ENCODE measurements around the gene EBI3. TPM values are rescaled to one million over a fixed set of nuclear protein-coding genes. Genes with fewer than 3 reads are reported as not detected.
"Not testable (repeated sequence)": the region's sequence is repeated elsewhere in the genome, so short reads cannot be mapped to it uniquely, and the experiment has no call there.

Gene EBI3
- total and polyA plus RNA-seq, 2 donors (not counting 1 experiment from before 2014, with no cell fraction given), result 11.9 to 15.6 TPM

DNA sequence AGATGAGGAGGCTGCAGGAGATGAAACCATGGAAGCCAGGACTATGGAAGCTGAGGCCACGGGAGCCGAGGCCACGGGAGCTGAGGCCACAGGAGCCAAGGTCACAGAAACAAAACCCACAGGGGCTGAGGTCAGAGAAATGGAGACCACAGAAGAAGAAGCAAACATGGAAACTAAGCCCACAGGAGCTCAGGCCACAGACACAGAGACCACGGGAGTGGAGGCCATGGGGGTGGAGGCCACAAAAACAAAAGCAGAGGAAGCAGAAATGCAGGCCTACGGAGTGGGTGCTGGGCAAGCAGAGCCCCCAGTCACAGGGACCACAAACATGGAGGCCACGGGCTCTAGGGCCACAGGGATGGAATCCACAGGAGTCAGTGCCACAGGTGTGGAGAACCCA, 12.5 kb upstream of the EBI3 start:
- H3K79me2 ChIP-seq (ENCODE audit: control insufficient read depth, insufficient read depth, low read length), result no peaks in the 10 kb centered on the region
- H3K9me3 ChIP-seq (ENCODE audit: control extremely low read depth in 1 of 3, control insufficient read depth in 2 of 3, insufficient read depth in 1 of 3, low read length in 2 of 3), result peaks cover 0 to 15% (median 3%) of the 10 kb centered on the region in 3 donors
- H3K27me3 ChIP-seq (replicated peaks in 1 of 4; ENCODE audit: control extremely low read depth in 1 of 4, control insufficient read depth in 3 of 4, insufficient read depth in 4 of 4, low read length in 3 of 4), result no peaks in the 10 kb centered on the region
- H2AFZ ChIP-seq (ENCODE audit: insufficient read depth, low read depth, low read length, poor library complexity, severe bottlenecking), result no peak overlapping the region
- ChIA-PET POLR2A (no interaction called here), CTCF (no interaction called here)
- Mint-ChIP-seq H3K9me3 (ENCODE audit: insufficient read depth) (no peaks in the 10 kb centered on the region), H3K27ac (no peak overlapping the region), H3K4me1 (peaks cover 10% of the 10 kb centered on the region), H3K4me3 (no peak overlapping the region), H3K27me3 (no peaks in the 10 kb centered on the region)
- H3K4me3 ChIP-seq (ENCODE audit: control extremely low read depth in 1 of 5, extremely low read depth in 1 of 5, insufficient read depth in 1 of 5, low read depth in 2 of 5, low read length in 4 of 5), result no peak overlapping the region
- ATAC-seq (ENCODE audit: low read depth) (no peak), DNase-seq (no peak)
- TF ChIP-seq EZH2 (IDR thresholded peaks at IDR 0.05; ENCODE audit: borderline replicate concordance, insufficient read depth, low read depth, low read length, poor library complexity, severe bottlenecking), result no peak
- TF ChIP-seq, protein P1, sequence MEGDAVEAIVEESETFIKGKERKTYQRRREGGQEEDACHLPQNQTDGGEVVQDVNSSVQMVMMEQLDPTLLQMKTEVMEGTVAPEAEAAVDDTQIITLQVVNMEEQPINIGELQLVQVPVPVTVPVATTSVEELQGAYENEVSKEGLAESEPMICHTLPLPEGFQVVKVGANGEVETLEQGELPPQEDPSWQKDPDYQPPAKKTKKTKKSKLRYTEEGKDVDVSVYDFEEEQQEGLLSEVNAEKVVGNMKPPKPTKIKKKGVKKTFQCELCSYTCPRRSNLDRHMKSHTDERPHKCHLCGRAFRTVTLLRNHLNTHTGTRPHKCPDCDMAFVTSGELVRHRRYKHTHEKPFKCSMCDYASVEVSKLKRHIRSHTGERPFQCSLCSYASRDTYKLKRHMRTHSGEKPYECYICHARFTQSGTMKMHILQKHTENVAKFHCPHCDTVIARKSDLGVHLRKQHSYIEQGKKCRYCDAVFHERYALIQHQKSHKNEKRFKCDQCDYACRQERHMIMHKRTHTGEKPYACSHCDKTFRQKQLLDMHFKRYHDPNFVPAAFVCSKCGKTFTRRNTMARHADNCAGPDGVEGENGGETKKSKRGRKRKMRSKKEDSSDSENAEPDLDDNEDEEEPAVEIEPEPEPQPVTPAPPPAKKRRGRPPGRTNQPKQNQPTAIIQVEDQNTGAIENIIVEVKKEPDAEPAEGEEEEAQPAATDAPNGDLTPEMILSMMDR (IDR thresholded peaks at IDR 0.05), result no peak
- 99% methylated on average over 6 of the region's 6 CpGs for WGBS (ENCODE audit: insufficient coverage)
- H3K27ac ChIP-seq (ENCODE audit: low read length in 2 of 2), result no peak overlapping the region
- H3K9ac ChIP-seq (ENCODE audit: low read length), result no peak overlapping the region
- no peaks in the 10 kb centered on the region for H3K36me3 ChIP-seq (replicated peaks in 1 of 2; ENCODE audit: control extremely low read depth in 1 of 2, control insufficient read depth in 1 of 2, extremely low read depth in 1 of 2, insufficient read depth in 2 of 2, low read length in 1 of 2)
- no peak overlapping the region for H3K4me2 ChIP-seq (replicated peaks; ENCODE audit: low read depth, low read length, poor library complexity, severe bottlenecking)
- intact Hi-C loops (cut with micrococcal nuclease), result no loop called here
- H4K20me1 ChIP-seq (ENCODE audit: control insufficient read depth, insufficient read depth, low read length, poor library complexity, severe bottlenecking), result no peaks in the 10 kb centered on the region
- H3K4me1 ChIP-seq (ENCODE audit: control insufficient read depth in 2 of 2, insufficient read depth in 2 of 2, low read length in 2 of 2), result peaks cover 0 to 15% of the 10 kb centered on the region in 2 donors

DNA sequence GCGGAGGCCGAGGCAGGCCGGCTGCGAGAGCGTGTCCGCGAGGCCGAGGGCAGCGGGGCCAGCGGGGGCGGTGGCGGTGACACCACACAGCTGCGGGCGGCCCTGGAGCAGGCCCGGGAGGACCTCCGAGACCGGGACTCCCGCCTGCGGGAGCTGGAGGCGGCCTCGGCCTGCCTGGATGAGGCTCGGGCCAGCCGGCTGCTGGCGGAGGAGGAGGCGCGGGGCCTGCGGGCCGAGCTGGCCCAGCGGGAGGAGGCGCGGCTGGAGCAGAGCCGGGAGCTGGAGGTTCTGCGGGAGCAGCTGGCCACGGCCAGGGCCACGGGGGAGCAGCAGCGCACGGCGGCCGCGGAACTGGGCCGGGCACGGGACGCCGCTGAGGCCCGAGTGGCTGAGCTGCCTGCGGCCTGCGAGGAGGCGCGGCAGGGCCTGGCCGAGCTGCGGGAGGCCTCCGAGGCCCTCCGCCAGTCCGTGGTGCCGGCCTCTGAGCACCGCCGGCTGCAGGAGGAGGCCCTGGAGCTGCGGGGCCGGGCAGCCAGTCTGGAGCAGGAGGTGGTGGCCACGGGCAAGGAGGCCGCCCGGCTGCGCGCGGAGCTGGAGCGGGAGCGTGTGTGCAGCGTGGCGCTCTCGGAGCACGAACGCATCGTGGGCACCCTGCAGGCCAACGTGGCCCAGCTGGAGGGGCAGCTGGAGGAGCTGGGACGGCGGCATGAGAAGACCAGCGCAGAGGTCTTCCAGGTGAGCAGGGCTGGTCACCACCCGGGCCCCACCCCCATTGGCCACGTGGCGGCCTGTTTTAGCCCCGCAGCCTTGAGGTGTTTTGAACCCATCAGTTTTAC, 11.7 kb upstream of the EBI3 start:
- no peak for DNase-seq
- CTCF ChIA-PET, result no interaction called here
- TF ChIP-seq, protein P1 (IDR thresholded peaks at IDR 0.05), result no peak
- no peak for TF ChIP-seq EZH2 (IDR thresholded peaks at IDR 0.05; ENCODE audit: borderline replicate concordance, insufficient read depth, low read depth, low read length, poor library complexity, severe bottlenecking)

GRCh38 chr19:4218523-4218922, 10.8 kb upstream of the EBI3 start:
- H3K79me2 ChIP-seq (ENCODE audit: control insufficient read depth, insufficient read depth, low read length); intact Hi-C loops (cut with micrococcal nuclease); H2AFZ ChIP-seq (ENCODE audit: insufficient read depth, low read depth, low read length, poor library complexity, severe bottlenecking); H3K4me1 Mint-ChIP-seq; H4K20me1 ChIP-seq (ENCODE audit: control insufficient read depth, insufficient read depth, low read length, poor library complexity, severe bottlenecking); H3K4me2 ChIP-seq (replicated peaks; ENCODE audit: low read depth, low read length, poor library complexity, severe bottlenecking); H3K27ac ChIP-seq (ENCODE audit: low read length in 2 of 2); H3K36me3 ChIP-seq (replicated peaks in 1 of 2; ENCODE audit: control extremely low read depth in 1 of 2, control insufficient read depth in 1 of 2, extremely low read depth in 1 of 2, insufficient read depth in 2 of 2, low read length in 1 of 2); ATAC-seq (ENCODE audit: low read depth); POLR2A ChIA-PET; H3K27me3 Mint-ChIP-seq; H3K9me3 Mint-ChIP-seq (ENCODE audit: insufficient read depth); H3K9ac ChIP-seq (ENCODE audit: low read length); DNase-seq; H3K4me3 ChIP-seq (ENCODE audit: control extremely low read depth in 1 of 5, extremely low read depth in 1 of 5, insufficient read depth in 1 of 5, low read depth in 2 of 5, low read length in 4 of 5); H3K27ac Mint-ChIP-seq; H3K4me3 Mint-ChIP-seq; CTCF ChIA-PET; H3K27me3 ChIP-seq (replicated peaks in 1 of 4; ENCODE audit: control extremely low read depth in 1 of 4, control insufficient read depth in 3 of 4, insufficient read depth in 4 of 4, low read length in 3 of 4): not testable (repeated sequence)
- Histone ChIP-seq H3K4me1 (ENCODE audit: control insufficient read depth in 2 of 2, insufficient read depth in 2 of 2, low read length in 2 of 2) (peaks cover 0 to 21% of the 10 kb centered on the region in 2 donors), H3K9me3 (ENCODE audit: control extremely low read depth in 1 of 3, control insufficient read depth in 2 of 3, insufficient read depth in 1 of 3, low read length in 2 of 3) (peaks cover 0 to 15% (median 3%) of the 10 kb centered on the region in 3 donors)
- 90% methylated on average over 1 of the region's 1 CpG for WGBS (ENCODE audit: insufficient coverage)

More for the DNA sequence above, 11.7 kb upstream of the EBI3 start:
- H3K79me2 ChIP-seq (ENCODE audit: control insufficient read depth, insufficient read depth, low read length), result no peaks in the 10 kb centered on the region
- H3K4me2 ChIP-seq (replicated peaks; ENCODE audit: low read depth, low read length, poor library complexity, severe bottlenecking), result no peak overlapping the region
- no peak overlapping the region for H3K4me3 Mint-ChIP-seq
- intact Hi-C loops (cut with micrococcal nuclease), result no loop called here
- no peak overlapping the region for H2AFZ ChIP-seq (ENCODE audit: insufficient read depth, low read depth, low read length, poor library complexity, severe bottlenecking)
- H3K9me3 ChIP-seq (ENCODE audit: control extremely low read depth in 1 of 3, control insufficient read depth in 2 of 3, insufficient read depth in 1 of 3, low read length in 2 of 3), result peaks cover 0 to 15% (median 3%) of the 10 kb centered on the region in 3 donors
- no peaks in the 10 kb centered on the region for H4K20me1 ChIP-seq (ENCODE audit: control insufficient read depth, insufficient read depth, low read length, poor library complexity, severe bottlenecking)
- no peak overlapping the region for H3K9ac ChIP-seq (ENCODE audit: low read length)
- no peaks in the 10 kb centered on the region for H3K9me3 Mint-ChIP-seq (ENCODE audit: insufficient read depth)
- peaks cover 0 to 20% of the 10 kb centered on the region in 2 donors for H3K4me1 ChIP-seq (ENCODE audit: control insufficient read depth in 2 of 2, insufficient read depth in 2 of 2, low read length in 2 of 2)
- 97% methylated on average over 77 of the region's 81 CpGs for WGBS (ENCODE audit: insufficient coverage)
- peaks cover 10% of the 10 kb centered on the region for H3K4me1 Mint-ChIP-seq
- H3K27me3 ChIP-seq (replicated peaks in 1 of 4; ENCODE audit: control extremely low read depth in 1 of 4, control insufficient read depth in 3 of 4, insufficient read depth in 4 of 4, low read length in 3 of 4), result no peaks in the 10 kb centered on the region
- POLR2A ChIA-PET, result no interaction called here
- no peak for ATAC-seq (ENCODE audit: low read depth)
- H3K27ac Mint-ChIP-seq, result no peak overlapping the region
- no peaks in the 10 kb centered on the region for H3K36me3 ChIP-seq (replicated peaks in 1 of 2; ENCODE audit: control extremely low read depth in 1 of 2, control insufficient read depth in 1 of 2, extremely low read depth in 1 of 2, insufficient read depth in 2 of 2, low read length in 1 of 2)
- no peak overlapping the region for H3K4me3 ChIP-seq (ENCODE audit: control extremely low read depth in 1 of 5, extremely low read depth in 1 of 5, insufficient read depth in 1 of 5, low read depth in 2 of 5, low read length in 4 of 5)
- no peaks in the 10 kb centered on the region for H3K27me3 Mint-ChIP-seq
- no peak overlapping the region for H3K27ac ChIP-seq (ENCODE audit: low read length in 2 of 2)
